ENCODE results near the gene EPB41L4A.
"Not testable (repeated sequence)": the region's sequence is repeated elsewhere in the genome, so short reads cannot be mapped to it uniquely, and the experiment has no call there.

Gene EPB41L4A, protein sequence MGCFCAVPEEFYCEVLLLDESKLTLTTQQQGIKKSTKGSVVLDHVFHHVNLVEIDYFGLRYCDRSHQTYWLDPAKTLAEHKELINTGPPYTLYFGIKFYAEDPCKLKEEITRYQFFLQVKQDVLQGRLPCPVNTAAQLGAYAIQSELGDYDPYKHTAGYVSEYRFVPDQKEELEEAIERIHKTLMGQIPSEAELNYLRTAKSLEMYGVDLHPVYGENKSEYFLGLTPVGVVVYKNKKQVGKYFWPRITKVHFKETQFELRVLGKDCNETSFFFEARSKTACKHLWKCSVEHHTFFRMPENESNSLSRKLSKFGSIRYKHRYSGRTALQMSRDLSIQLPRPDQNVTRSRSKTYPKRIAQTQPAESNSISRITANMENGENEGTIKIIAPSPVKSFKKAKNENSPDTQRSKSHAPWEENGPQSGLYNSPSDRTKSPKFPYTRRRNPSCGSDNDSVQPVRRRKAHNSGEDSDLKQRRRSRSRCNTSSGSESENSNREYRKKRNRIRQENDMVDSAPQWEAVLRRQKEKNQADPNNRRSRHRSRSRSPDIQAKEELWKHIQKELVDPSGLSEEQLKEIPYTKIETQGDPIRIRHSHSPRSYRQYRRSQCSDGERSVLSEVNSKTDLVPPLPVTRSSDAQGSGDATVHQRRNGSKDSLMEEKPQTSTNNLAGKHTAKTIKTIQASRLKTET

DNA sequence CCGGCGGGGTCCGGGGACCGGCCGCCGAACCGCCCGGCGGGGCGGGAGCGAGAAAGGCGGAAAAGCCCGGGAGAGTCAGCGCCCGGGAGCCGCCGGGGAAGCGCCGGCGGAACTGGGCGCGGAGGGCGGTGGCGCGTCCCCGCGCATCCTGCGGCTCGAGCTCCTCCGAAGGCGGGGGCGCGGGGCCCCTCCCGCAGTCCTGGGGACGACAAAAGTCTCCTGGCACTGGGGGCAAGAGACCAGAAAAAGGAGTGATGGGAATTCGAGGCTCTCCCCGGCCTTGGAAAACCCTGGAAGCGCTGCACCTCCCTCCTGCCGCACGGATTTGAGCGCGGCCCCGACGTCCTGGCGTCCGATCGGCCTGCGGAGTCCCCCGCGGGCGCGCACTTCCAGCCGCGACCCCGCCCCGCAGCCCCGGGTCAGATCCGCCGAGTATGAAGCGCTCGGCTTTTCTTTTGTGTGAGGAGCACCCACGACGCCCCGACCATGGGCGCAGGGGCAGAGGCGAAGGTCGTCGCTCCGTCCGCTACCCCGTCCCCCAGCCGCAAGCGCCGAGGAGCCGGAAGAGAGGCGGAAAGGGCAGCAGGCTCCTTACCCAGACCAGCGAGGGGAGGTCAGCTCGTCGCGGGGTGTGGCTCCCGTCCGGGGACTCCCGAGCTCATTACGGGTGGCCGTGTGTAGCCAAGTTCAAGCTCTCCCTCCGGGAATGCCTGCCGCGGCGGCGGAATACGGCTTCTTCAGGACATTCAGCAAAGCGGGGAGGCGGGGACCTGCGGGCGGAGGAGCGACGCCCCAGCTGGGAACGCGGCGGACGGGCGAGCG is at the start of gene EPB41L4A:
Gene EPB41L4A, minus strand, starts transcription at position 114 of the 822 bp plus-strand sequence. CDS start 238 bp downstream, outside the sequence.
- CTCF ChIA-PET, result interaction anchor here (0.7 to 6.2 kb wide), 30 partner anchors 9 to 338 kb away, joined by 3 to 115 read pairs (median 7); no protein-coding TSS in a partner anchor
- TF ChIP-seq, protein P1, sequence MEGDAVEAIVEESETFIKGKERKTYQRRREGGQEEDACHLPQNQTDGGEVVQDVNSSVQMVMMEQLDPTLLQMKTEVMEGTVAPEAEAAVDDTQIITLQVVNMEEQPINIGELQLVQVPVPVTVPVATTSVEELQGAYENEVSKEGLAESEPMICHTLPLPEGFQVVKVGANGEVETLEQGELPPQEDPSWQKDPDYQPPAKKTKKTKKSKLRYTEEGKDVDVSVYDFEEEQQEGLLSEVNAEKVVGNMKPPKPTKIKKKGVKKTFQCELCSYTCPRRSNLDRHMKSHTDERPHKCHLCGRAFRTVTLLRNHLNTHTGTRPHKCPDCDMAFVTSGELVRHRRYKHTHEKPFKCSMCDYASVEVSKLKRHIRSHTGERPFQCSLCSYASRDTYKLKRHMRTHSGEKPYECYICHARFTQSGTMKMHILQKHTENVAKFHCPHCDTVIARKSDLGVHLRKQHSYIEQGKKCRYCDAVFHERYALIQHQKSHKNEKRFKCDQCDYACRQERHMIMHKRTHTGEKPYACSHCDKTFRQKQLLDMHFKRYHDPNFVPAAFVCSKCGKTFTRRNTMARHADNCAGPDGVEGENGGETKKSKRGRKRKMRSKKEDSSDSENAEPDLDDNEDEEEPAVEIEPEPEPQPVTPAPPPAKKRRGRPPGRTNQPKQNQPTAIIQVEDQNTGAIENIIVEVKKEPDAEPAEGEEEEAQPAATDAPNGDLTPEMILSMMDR (IDR thresholded peaks at IDR 0.05; ENCODE audit: control extremely low read depth, extremely low read depth, low read depth, missing control alignments), result no peak
- POLR2A ChIA-PET, result no interaction called here
- peak; percentile 43 for DNase-seq (ENCODE audit: extremely low spot score)

DNA sequence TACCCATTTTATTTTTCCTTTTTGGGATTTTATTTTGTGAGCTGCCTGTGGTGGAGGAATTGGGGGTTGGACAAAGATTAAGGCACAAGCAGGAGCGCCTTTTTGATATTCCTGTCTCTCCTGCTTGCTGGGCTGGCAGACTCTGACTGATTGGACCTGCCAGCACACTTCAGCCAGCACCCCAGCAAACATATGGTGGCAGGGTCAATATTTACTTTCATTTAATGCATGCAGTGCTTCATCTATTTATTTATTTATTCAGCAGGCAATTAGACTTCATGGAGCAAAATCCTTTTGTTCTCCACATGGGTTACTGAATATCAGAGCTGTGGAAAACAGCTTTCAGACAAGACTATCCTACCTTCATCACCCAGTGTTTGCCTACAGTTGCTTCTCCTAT is 48.4 kb upstream of the EPB41L4A start:
- ChIA-PET POLR2A (no interaction called here), CTCF (no interaction called here)
- TF ChIP-seq, protein P1 (IDR thresholded peaks at IDR 0.05; ENCODE audit: control extremely low read depth, extremely low read depth, low read depth, missing control alignments), result no peak
- no peak for DNase-seq (ENCODE audit: extremely low spot score)

DNA sequence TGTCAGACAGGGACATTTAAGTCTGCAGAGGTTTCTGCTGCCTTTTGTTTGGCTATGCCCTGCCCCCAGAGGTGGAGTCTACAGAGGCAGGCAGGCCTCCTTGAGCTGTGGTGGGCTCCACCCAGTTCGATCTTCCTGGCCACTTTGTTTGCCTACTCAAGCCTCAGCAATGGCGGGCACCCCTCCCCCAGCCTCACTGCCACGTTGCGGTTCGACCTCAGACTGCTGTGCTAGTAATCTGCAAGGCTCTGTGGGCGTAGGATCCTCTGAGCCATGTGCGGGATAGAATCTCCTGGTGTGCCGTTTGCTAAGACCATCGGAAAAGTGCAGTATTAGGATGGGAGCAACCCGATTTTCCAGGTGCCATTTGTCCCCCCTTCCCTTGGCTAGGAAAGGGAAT is 47.2 kb upstream of the EPB41L4A start:
- CTCF ChIA-PET; DNase-seq (ENCODE audit: extremely low spot score); POLR2A ChIA-PET: not testable (repeated sequence)

DNA sequence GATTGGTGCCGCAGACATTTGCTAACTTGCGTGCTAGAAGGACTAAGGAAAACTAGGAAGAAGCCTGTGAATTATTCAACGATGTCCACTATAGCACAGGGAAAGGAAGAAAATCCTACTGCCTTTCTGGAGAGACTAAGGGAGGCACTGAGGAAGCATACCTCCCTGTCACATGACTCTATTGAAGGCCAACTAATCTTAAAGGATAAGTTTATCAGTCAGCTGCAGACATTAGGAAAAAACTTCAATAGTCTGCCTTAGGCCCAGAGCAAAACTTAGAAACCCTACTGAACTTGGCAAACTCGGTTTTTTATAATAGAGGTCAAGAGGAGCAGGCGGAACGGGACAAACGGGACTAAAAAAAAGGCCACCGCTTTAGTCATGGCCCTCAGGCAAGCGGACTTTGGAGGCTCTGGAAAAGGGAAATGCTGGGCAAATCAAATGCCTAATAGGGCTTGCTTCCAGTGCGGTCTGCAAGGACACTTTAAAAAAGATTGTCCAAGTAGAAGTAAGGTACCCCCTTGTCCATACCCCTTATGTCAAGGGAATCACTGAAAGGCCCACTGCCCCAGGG is 28.2 kb upstream of the EPB41L4A start:
- POLR2A ChIA-PET; DNase-seq (ENCODE audit: extremely low spot score): not testable (repeated sequence)

DNA sequence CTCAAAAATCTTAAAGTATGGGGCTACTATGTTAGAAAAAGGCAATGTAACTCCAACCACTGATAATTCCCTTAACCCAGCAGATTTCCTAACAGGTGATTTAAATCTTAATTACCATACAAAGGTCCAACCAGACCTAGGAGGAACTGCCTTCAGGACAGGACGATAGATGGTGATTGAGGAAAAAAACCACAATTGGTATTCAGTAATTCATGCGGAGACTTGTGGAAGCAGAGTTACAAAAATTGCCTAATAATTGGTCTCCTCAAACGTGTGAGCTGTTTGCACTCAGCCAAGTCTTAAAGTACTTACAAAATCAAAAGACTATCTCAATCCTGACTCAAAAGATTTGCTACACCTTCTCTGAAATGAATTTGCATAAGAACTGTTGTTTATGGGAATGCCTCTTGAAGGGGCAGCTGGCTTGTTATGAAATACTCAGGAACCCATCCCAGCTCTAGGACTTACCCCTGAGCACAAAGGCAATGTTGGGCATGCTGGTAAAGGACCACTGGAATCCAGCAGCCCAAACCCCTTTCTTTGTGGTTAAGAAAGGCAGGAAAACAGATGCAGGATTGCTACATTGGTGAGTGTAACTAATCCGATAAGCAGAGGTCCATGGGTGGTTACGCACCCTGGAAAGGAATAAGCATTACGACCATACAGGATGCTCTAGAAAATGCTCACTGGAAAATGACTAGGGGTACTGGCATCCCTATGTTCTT is 26.7 kb upstream of the EPB41L4A start:
- no peak for DNase-seq (ENCODE audit: extremely low spot score)
- TF ChIP-seq, protein P1 (IDR thresholded peaks at IDR 0.05; ENCODE audit: control extremely low read depth, extremely low read depth, low read depth, missing control alignments), result no peak
- POLR2A ChIA-PET, result no interaction called here
- CTCF ChIA-PET, result no interaction called here

More for the DNA sequence above, 28.2 kb upstream of the EPB41L4A start:
- CTCF ChIA-PET, result not testable (repeated sequence)

DNA sequence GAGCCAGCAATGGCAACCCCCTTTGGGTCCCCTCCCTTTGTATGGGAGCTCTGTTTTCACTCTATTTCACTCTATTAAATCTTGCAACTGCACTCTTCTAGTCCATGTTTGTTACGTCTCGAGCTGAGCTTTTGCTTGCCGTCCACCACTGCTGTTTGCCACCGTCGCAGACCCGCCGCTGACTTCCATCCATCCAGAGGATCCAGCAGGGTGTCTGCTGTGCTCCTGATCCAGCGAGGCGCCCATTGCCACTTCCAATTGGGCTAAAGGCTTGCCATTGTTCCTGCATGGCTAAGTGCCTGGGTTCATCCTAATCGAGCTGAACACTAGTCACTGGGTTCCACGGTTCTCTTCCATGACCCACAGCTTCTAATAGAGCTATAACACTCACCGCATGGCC is 24.9 kb upstream of the EPB41L4A start:
- CTCF ChIA-PET, result interaction anchor here (0.8 to 1.7 kb wide), 2 partner anchors 36 to 269 kb away, joined by 3 read pairs; no protein-coding TSS in a partner anchor
- POLR2A ChIA-PET, result not testable (repeated sequence)

DNA sequence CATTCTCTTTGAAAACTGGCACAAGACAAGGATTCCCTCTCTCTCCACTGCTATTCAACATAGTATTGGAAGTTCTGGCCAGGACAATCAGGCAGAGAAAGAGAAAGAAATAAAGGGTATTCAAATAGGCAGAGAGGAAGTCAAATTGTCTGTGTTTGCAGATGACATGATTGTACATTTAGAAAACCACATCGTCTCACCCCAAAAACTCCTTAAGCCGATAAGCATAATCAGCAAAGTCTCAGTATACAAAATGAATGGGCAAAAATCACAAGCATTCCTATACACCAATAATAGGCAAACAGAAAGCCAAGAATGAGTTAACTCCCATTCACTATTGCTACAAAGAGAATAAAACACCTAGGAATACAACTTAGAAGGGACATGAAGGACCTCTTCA is 21.0 kb upstream of the EPB41L4A start:
- no peak for DNase-seq (ENCODE audit: extremely low spot score)
- CTCF ChIA-PET, result interaction anchor here (1.8 kb wide), 1 partner anchor 19 kb away, joined by 5 read pairs; no protein-coding TSS in a partner anchor

More for the DNA sequence above, 24.9 kb upstream of the EPB41L4A start:
- DNase-seq (ENCODE audit: extremely low spot score), result not testable (repeated sequence)

More for the DNA sequence above, 21.0 kb upstream of the EPB41L4A start:
- POLR2A ChIA-PET, result no interaction called here
- TF ChIP-seq, protein P1 (IDR thresholded peaks at IDR 0.05; ENCODE audit: control extremely low read depth, extremely low read depth, low read depth, missing control alignments), result no peak

Measured in GM10248 (cell line).